HG03378 (cell line): ENCODE measurements around the gene DUSP6.

Source experiments
- ATAC-seq: cut with Tn5 transposase; IDR thresholded peaks from one replicate; pipeline ENCODE4 v1.9.1; 2021; ENCODE audit warnings: mild to moderate bottlenecking, moderate library complexity; ENCODE audit not compliant: unreplicated experiment

Gene DUSP6

GRCh38 chr12:89352492-89353187 lies at the start of gene DUSP6:
Gene DUSP6, minus strand, starts transcription at chr12:89352501. Its CDS starts 462 bp downstream, at chr12:89352039.
- ATAC-seq = peak; percentile 33

DNA sequence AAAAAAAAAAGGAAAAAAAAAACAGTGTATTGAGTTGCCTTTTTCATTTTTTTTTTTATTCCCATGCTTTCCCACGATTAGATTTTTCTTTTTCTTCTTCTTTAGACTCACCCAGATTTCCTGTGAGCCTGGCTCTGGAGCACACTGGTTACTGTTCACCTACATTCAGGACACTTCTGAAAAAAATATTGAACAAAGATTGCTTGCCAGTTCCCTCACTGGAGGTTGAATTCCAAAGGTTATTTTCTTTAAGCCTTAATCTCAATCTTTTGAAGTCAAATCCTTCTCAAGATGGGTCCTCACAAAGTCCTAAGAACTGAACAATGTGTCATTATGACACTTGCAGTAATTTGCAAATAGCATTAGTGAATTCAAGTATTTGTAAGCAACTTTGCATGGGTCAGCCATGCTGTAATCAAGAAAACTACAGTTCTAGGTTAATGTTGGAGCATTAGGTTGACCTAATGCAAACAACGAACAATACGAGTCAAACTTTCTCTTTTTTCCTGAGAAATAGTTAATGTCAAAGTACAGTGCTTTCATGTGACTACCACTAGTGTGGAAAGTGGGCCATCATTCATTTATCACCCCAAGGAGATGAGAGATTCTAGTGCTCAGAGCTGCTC lies 49.2 kb upstream of the DUSP6 start:
- ATAC-seq = no peak

DNA sequence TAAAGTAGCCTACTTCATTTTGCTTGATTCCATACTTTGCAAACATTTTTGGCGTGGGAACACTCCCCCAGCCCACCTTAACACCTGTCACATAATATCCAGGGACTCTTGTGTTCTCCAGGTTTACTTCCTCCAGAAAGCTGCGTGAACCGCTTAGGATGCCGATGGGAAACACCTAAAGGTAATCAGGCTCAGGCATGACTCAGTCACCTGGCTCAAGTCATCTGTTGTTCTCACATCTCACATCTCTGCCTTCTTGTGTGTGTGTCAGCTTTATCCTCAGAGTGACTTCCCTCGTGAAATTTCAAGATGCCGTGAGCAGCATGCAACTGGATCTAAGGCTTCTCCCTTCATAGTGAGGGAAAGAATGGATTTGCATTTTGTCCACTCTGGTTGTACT lies 48.1 kb upstream of the DUSP6 start:
- ATAC-seq = no peak

DNA sequence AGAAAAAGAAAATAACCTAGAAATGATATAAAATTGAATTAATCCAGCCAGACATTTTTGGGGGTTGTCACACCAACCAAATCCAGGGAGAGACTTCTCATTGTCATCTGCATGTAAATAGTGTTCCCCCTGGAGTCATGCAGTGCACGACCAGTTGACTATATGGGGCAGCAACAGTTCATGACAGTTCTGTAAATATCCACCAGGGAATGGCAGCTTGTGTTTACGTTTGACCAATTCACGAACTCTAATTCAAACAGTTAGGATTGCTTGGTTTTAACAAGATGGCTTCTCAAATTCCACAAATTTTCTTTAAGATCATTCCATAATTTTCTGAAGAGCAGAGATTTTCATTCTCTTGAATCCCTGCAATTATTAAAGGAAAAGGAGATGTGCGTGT lies 43.4 kb upstream of the DUSP6 start:
- no peak for ATAC-seq

DNA sequence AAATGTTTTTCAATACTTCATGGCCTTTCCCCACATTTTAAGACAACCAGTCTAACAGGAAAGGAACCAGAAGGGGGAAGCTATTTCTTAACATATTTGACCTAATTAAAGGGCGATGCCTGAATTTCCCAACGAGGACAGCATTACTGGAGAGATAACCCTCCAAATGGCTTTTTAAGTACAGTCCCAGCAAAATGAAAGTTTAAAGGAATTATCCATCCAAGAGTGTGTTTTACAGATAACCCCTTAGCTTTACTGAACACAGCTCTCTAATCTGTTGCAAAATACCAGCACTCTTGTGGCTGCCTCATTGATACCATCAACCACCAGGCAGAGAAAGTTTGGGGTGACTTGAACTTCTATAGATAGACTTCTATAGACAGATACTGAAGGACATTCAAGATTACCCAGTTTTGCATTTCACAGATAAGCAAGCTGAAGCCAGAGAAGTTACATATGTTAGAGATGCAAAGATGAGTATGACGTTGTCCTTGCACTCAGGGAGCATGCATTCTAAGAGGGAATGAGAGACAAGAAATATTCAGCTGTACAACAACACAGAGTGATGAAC lies 41.3 kb upstream of the DUSP6 start:
- no peak for ATAC-seq

DNA sequence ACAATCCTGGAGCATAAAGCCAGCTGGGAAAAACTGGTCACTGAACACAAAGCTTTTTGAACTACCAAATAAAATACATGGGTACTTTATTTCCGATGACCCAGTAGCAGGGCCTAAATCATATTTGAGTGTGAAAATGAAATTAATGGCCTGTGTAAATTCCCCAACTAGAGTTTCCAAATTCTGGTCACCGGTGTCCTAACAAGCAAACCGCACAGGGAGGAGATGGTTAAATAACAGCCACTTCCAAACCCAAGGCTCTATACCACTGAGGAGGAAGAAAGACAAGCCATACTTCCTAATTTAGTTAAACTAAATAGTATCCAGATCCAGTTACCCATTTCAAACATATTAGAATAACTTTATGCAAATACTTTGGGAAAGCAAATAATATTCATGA lies 40.1 kb upstream of the DUSP6 start:
- no peak for ATAC-seq

GRCh38 chr12:89391726-89392336 lies 39.5 kb upstream of the DUSP6 start:
- ATAC-seq = no peak

- ATAC-seq = no peak
Observed at GRCh38 chr12:89390802-89391673, 38.7 kb upstream of the DUSP6 start.

DNA sequence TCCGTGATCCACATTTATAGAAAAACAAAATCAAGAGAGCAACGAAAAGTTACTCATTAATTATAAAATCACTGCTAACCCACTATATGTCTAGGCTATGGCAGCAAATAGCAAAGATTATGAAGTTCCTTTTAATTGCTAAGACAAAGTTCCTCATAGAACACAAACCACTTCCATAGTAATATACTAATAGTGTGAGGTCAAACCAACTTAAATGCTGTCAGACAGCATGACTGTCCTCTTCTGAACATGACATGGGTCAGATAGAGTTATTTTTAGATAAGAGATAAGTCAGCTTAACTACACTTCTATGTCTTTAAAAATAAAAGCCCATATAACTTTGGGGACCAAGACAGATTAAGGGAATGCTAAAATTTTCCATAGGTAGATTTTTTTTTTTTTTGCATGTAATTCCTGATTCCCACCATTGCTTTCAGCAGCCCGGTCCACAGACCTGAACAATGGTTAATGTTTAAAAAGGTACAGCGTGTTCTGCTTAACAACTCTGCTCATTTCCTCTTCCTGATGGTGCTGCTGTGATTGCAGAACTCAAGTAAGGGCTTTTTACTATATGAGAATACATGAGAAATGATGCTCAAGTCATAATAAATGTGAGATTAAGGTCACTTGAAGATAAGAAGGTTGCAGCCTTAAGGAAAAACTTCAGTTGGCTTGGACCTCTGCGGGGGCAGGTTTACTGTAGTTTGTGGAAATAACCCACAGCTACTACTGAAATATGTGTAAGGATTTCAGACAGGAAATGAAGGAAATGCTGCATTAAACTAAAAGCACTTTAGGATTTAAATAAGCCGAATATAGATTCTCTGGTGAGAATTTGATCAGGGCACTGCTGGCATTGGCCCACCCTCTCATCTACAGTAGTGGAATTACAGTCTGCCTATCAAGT lies 37.7 kb upstream of the DUSP6 start:
- peak; percentile 87 for ATAC-seq

GRCh38 chr12:89386138-89386537 lies 33.8 kb upstream of the DUSP6 start:
- ATAC-seq = no peak

- ATAC-seq = no peak
Observed at GRCh38 chr12:89384807-89385206, 32.5 kb upstream of the DUSP6 start.

GRCh38 chr12:89384050-89384758 lies 31.9 kb upstream of the DUSP6 start:
- ATAC-seq = no peak

GRCh38 chr12:89383235-89384049 lies 31.1 kb upstream of the DUSP6 start:
- no peak for ATAC-seq

DNA sequence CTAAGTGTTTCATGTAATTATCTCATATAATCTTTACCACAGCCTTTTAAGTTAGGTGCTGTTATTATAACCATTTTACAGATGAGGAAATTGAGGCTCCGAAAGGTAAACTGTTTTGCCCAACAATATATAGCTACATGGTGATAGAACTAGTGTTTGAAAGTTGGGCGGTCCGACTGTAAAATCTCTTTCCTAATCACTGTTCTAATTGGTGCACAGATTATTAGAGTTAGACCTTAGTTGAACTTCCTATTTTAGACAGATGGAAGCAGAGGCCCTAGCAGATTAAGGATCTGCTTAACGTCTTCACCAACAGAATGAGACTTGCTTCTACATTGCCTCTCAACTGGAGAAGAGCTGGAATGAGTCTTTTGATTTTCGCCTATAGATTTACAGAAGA lies 30.0 kb upstream of the DUSP6 start:
- ATAC-seq = no peak

GRCh38 chr12:89379839-89380467 lies 27.7 kb upstream of the DUSP6 start:
- no peak for ATAC-seq

GRCh38 chr12:89379148-89379838 lies 27.0 kb upstream of the DUSP6 start:
- no peak for ATAC-seq

GRCh38 chr12:89376844-89377243 lies 24.5 kb upstream of the DUSP6 start:
- ATAC-seq = no peak

DNA sequence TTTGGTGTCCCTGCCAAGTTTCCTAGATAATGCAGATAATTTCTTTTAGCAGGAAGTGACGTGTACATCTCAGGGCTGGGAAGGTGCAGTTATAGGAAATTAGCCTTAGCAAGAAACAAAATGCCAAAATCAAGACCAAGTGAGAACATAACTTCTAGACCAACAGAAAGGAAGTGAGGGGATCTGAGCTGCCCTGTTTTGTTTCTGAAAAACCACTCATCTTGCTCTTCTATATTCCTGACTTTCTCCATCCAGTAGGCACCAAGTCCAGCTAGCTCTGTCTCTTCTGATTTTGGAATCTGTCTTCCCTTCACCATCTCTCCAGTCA lies 23.9 kb upstream of the DUSP6 start:
- ATAC-seq = no peak
